Tibial nerve (tissue), 4 donors: ENCODE measurements around the gene MLN. TPM values are rescaled to one million over a fixed set of nuclear protein-coding genes. Genes with fewer than 3 reads are reported as not detected.

Source experiments
- DNase-seq, 2 donors: peaks; one replicate each; pipeline ENCODE4 v3.0.0-alpha.2; 2019; ENCODE audit warnings: low spot score in 2 of 2
- H3K27ac ChIP-seq, 4 donors: fragments of 200-600 bp; sonication (generic) in 3 of 4; one replicate each; pipeline ENCODE4 v1.5.1; 2017 to 2019; ENCODE audit warnings: mild to moderate bottlenecking in 1 of 4
- H3K27me3 ChIP-seq, 2 donors: fragments of 200-600 bp; sonication (generic) in 1 of 2; one replicate each; pipeline versions ENCODE4 v1.5.1 to v1.6.0; 2017 to 2019
- H3K36me3 ChIP-seq, 3 donors: fragments of 200-600 bp; sonication (generic); one replicate each; pipeline ENCODE4 v1.5.1; 2018 to 2019
- H3K4me1 ChIP-seq, 4 donors: fragments of 200-600 bp; sonication (generic) in 3 of 4; one replicate each; pipeline ENCODE4 v1.5.1; 2017 to 2019
- H3K4me3 ChIP-seq, 4 donors: fragments of 200-600 bp; sonication (generic) in 3 of 4; one replicate each; pipeline ENCODE4 v1.5.1; 2017 to 2019; ENCODE audit warnings: mild to moderate bottlenecking in 1 of 4, moderate library complexity in 1 of 4
- H3K9me3 ChIP-seq, 4 donors: fragments of 200-600 bp; sonication (generic) in 3 of 4; one replicate each; pipeline ENCODE4 v1.5.1; 2017 to 2019
- CTCF ChIP-seq, 5 experiments: fragments of 200-600 bp in 3 of 5; fragments of 450-650 bp in 2 of 5; sonication (generic) in 3 of 5; IDR thresholded peaks; one replicate each; pipeline ENCODE4 v1.5.1; 2016 to 2019; ENCODE audit warnings: antibody characterized with exemption in 5 of 5, mild to moderate bottlenecking in 3 of 5, moderate library complexity in 2 of 5
- EP300 ChIP-seq, 2 donors: sonication (generic); formaldehyde crosslinking; IDR thresholded peaks; one replicate each; pipeline ENCODE4 v1.6.1; 2017; ENCODE audit warnings: antibody characterized with exemption in 2 of 2, mild to moderate bottlenecking in 1 of 2
- POLR2A ChIP-seq, 2 donors: fragments of 450-650 bp; IDR thresholded peaks; one replicate each; pipeline ENCODE4 v1.6.1; 2017; ENCODE audit warnings: antibody characterized with exemption in 2 of 2, mild to moderate bottlenecking in 2 of 2, moderate library complexity in 2 of 2
- WGBS, 2 donors: methylation state at CpG; one replicate each; pipeline ENCODE4 v1.1.5; 2018; 5-methylcytosine and 5-hydroxymethylcytosine counted together
- total RNA-seq, 4 donors: library from RNA; depleted of rRNA; stranded (reverse); fragments of >200 nt; gene quantifications; one replicate each; pipeline ENCODE4 v1.1.0, GENCODE V29; 2016

MLN gene
- total RNA-seq, 4 donors from 2014 or later = not detected

- H3K4me1 ChIP-seq = peaks cover 0 to 22% (median 0%) of the 10 kb centered on the region in 4 donors
- no peak for TF ChIP-seq CTCF (IDR thresholded peaks at IDR 0.05)
- TF ChIP-seq POLR2A (IDR thresholded peaks at IDR 0.05) = no peak
- TF ChIP-seq EP300 (IDR thresholded peaks at IDR 0.05) = no peak
- no peaks in the 10 kb centered on the region for H3K27me3 ChIP-seq
- DNase-seq = no peak
- H3K27ac ChIP-seq = no peak overlapping the region
- WGBS, 2 donors = 85 to 86% methylated on average over 25 of the region's 25 CpGs
- H3K9me3 ChIP-seq = no peaks in the 10 kb centered on the region
- H3K36me3 ChIP-seq = peaks cover 11 to 99% (median 53%) of the 10 kb centered on the region in 3 donors
- H3K4me3 ChIP-seq = no peak overlapping the region
These were observed 26.1 kb downstream of the MLN start for GRCh38 chr6:33777398-33778388.

GRCh38 chr6:33776764-33777163 lies 27.0 kb downstream of the MLN start:
- H3K4me3 ChIP-seq = no peak overlapping the region
- TF ChIP-seq CTCF (IDR thresholded peaks at IDR 0.05) = no peak
- TF ChIP-seq EP300 (IDR thresholded peaks at IDR 0.05) = no peak
- TF ChIP-seq POLR2A (IDR thresholded peaks at IDR 0.05) = no peak
- peaks cover 11 to 97% (median 46%) of the 10 kb centered on the region in 3 donors for H3K36me3 ChIP-seq
- 68 to 93% methylated on average over 5 to 13 of the region's 13 CpGs for WGBS, 2 donors
- H3K27me3 ChIP-seq = no peaks in the 10 kb centered on the region
- H3K27ac ChIP-seq = no peak overlapping the region
- H3K4me1 ChIP-seq = peaks cover 0 to 26% (median 3%) of the 10 kb centered on the region in 4 donors
- H3K9me3 ChIP-seq = no peaks in the 10 kb centered on the region
- no peak for DNase-seq

- Histone ChIP-seq H3K27me3 (no peaks in the 10 kb centered on the region), H3K9me3 (no peaks in the 10 kb centered on the region), H3K4me3 (no peak overlapping the region), H3K4me1 (peaks cover 0 to 26% (median 4%) of the 10 kb centered on the region in 4 donors), H3K27ac (no peak overlapping the region), H3K36me3 (peaks cover 11 to 91% (median 46%) of the 10 kb centered on the region in 3 donors)
- WGBS, 2 donors = 89 to 92% methylated on average over 4 of the region's 4 CpGs
- no peak for DNase-seq
- TF ChIP-seq EP300 (IDR thresholded peaks at IDR 0.05) (no peak), CTCF (IDR thresholded peaks at IDR 0.05) (no peak), POLR2A (IDR thresholded peaks at IDR 0.05) (no peak)
These were observed 27.6 kb downstream of the MLN start for GRCh38 chr6:33776186-33776585.

GRCh38 chr6:33774774-33775173 lies 29.0 kb downstream of the MLN start:
- TF ChIP-seq CTCF (IDR thresholded peaks at IDR 0.05) (no peak), EP300 (IDR thresholded peaks at IDR 0.05) (no peak), POLR2A (IDR thresholded peaks at IDR 0.05) (no peak)
- no peak for DNase-seq
- Histone ChIP-seq H3K4me1 (peaks cover 0 to 38% (median 15%) of the 10 kb centered on the region in 4 donors), H3K27ac (no peak overlapping the region), H3K4me3 (no peak overlapping the region), H3K36me3 (peaks cover 11 to 77% (median 38%) of the 10 kb centered on the region in 3 donors), H3K27me3 (no peaks in the 10 kb centered on the region), H3K9me3 (no peaks in the 10 kb centered on the region)
- 96 to 98% methylated on average over 3 of the region's 3 CpGs for WGBS, 2 donors

GRCh38 chr6:33772902-33773472 lies 30.8 kb downstream of the MLN start:
- Histone ChIP-seq H3K36me3 (peaks cover 7 to 59% (median 31%) of the 10 kb centered on the region in 3 donors), H3K27ac (peak overlapping the region in 1 of 4 donors; percentile 78)
- 83 to 84% methylated on average over 6 of the region's 6 CpGs for WGBS, 2 donors

More at GRCh38 chr6:33772902-33773472, 30.8 kb downstream of the MLN start:
- Histone ChIP-seq H3K4me3 (no peak overlapping the region), H3K4me1 (peaks cover 0 to 54% (median 16%) of the 10 kb centered on the region in 4 donors), H3K27me3 (no peaks in the 10 kb centered on the region), H3K9me3 (no peaks in the 10 kb centered on the region)
- DNase-seq = no peak
- TF ChIP-seq EP300 (IDR thresholded peaks at IDR 0.05) (no peak), POLR2A (IDR thresholded peaks at IDR 0.05) (no peak), CTCF (IDR thresholded peaks at IDR 0.05) (no peak)
